ENCODE results near the gene KRT73.

The KRT73 gene

GRCh38 chr12:52645120-52645761, 26.9 kb upstream of the KRT73 start:
- DNase-seq: no peak

DNA sequence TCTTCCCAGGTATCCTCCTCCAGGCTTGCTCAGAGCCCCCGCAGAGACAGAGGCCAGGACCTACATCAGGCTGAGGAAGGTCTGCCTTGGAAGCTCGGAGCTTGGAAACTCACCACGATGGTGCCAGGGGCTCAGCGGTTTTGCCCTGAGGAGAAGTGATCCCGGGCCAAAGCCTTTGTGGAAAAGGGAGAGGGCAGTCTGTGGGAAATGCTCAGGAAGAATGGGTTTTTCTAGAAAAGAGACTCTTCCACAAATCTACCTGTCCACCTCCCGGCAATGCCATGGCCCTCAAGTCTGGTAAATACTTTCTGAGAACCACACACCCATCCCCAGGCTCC, 25.7 kb upstream of the KRT73 start:
- no peak for DNase-seq

GRCh38 chr12:52643233-52644077, 25.1 kb upstream of the KRT73 start:
- DNase-seq: no peak

- DNase-seq: no peak
Observed at GRCh38 chr12:52641468-52641867, 23.1 kb upstream of the KRT73 start.

- DNase-seq: no peak
Observed at GRCh38 chr12:52637299-52637698, 18.9 kb upstream of the KRT73 start.

DNA sequence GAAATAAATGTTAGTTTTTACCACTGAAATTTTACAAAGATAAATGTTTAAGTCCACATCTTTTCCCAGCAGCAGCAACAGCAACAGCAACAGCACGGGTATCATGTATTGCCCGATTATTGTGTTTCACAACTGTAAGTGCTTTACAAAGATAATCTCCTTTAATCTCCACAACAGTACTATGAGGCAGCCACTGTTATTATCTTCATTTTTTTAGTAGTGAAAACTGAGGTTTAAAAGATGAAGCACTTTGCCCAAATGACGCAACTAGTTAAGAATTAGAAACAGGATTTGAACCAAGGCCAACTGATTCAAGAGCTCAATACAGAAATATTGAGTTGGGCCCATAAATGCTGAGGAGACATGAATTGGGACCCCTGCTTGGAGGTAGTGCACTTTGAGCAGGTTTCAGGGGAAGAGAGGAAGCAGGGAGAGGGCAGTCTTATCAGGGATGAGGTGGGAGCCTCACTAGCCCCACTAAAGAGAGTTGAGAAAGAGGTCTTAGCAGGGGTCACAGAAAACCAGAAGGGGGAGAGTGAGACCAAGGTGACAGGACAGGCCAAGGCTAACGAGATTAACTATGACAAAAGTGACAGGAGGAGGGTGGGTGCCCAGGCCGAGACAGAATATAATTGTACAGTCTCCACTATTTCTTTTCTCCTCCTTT, 18.4 kb upstream of the KRT73 start:
- DNase-seq: no peak

DNA sequence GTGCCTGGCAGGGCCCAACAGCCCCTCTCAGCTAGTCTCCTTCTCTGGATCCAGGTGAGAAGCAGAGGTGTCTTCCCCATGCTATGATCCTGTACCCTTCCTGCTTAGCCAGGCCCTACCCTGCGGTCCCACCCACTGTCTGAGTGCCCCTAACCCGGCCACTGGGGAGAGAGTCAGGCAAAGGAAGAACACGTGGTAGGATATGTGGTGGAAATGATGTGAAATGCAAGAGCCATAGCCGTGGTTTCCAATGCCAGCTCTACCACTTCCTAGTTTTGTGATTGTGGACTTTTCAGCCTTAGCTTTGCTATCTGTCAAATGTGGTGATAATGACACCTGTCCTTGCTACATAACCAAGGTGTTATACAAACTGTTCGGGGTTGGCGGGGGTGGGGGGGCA, 17.8 kb upstream of the KRT73 start:
- no peak for DNase-seq

DNA sequence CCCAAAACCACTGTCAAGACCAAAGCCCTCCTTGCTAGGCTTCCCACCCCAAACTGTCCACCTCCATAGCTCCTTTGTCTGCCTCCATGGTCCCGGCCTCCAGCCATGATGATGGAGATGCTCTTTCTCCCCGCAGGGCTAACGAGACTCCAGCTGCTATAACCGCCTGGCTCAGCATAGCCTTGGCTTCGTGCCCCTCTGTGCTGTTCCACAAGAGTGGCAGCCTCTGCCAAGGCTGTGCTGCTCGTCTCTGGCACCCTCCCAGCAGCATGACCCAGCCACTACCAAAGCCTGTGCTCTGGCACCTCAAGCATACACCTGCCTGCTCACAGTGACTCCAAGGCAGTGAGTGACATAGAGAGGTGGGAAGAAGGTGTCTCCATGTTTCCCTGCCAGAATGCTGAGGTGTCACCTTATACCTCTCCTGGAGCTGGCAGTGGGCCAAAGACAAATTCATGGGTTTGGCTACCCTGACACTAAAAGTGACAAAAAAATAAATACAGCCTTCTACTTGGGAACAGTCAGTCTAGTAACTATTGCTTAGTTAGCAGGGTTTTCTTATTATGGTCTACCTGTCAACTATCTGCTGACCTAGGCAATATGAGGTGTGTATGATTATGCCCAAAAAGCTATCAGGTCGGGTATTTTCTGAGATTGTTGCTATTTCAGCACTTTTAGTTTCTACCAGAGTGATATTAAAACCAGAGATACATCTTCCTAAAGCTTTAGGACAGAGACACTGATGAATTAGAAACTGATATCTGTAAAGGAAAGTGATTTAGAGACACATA, 16.1 kb upstream of the KRT73 start:
- no peak for DNase-seq

DNA sequence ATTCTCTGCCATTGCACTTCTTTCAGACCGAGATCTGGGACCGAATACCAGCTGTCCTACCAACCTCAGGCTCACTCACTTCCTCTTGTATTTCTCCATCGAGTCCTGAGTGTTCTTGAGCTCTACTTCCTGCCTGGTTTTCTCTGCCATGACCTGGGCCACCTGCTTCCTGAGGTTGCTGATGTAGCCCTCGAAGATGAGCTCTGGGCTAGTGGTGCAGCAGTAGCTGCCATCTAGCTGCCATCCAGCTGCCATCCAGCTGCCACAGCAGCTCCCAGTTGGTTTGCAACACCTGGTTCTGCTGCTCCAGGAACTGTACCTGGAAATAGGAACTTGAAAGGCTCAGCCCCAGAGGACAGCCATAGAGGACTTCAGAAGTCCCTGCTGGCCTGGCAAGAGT, 15.0 kb upstream of the KRT73 start:
- DNase-seq: no peak

DNA sequence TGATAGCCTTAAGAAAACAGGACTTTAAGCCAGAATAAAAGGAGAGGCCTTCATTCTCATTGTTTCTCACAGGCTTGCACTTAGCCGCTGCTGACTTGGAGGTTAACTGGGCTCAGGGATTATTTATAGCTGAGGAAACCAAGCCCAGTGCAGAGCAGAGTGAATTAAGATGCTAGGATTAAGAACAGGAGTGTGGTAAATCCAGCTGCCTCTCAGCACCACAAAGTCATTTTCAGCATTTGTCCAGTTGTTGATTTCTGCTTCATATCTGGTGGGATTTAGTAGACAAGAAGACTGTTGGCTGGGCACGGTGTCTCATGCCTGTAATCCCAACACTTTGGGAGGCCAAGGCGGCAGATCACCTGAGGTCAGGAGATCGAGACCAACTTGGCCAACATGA, 14.3 kb upstream of the KRT73 start:
- DNase-seq: no peak

DNA sequence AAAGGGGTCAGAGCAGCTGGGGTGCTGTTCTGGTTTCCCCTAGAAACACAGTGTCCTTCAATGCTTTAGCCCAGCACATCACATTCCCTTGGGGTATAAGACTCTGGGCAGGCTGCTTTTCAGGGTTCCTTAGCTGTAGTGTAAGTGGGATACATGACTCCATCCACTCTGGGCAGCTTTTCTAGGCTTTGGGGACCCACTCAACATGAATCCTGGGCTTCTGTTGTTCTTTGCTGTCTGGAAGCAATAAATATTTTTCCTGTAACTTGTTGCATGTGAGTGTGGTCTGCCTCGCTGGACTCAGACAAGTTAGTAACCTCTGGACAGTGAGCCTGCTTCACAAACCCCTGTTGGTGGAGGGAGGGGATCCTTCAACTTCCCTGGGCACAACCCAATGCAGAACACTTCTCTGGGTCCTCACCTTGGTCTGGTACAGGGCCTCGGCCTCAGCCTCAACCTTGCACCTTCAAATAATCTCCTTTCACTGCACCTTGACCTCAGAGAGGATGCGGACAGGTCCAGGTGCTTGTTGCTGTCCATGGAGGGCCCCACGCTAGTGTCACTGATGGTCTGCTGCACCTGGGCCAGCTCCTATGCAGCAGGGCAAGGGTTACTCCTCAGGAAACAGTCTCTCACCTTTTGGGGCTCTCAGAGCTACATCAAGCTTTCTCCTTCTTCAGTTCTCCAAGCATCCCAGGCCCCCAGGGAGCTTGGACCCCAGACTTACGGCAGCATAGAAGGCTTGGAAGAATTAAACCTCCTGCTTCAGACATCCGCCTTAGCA, 13.5 kb upstream of the KRT73 start:
- no peak for DNase-seq

DNA sequence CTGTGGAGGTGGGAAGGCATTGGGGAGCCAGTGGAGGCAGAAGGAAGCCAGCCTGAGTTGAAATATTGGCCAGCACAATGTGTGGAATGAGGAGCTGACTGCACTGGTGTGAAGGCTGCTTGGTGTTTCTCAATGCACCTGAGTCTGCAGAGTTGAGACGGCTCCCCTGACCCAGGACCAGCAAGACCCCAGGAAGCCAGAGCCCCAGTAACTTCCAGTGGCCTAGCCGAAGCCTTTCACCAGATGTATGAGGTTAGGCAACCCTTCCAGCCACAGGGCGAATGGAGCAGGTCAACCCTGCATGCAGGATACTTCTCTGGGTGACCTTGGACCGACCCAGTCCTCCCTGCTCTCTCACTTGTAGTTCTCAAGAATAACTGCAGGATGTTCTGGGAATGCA, 12.9 kb upstream of the KRT73 start:
- DNase-seq: no peak

DNA sequence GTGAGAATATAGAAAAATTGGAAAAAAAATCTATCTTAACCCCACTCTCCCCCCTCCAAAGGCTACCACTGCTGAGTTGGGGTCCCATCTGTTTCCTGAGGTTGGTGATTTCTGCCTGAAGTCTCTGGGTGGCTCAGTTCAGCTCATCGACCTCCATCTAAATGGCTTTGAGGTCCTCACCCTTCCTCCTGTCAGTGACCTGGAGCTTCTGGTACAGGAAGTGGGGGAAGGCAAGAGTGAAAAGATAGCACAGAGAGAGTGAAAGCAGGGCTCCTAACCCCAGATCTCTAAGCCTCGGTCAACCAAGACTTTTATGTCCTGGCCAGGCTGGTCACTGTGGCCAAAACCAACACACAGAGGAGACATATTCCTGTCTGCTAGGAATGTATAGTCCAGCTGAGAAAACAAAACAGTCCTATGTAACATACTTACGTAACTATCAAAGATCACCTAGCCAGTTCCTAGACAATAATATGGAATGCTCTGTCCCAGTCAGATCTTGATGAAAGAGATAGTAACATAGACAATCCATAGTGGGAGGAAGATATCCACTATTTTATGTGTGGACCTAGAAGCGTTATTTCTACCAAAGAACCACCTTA, 12.3 kb upstream of the KRT73 start:
- no peak for DNase-seq

DNA sequence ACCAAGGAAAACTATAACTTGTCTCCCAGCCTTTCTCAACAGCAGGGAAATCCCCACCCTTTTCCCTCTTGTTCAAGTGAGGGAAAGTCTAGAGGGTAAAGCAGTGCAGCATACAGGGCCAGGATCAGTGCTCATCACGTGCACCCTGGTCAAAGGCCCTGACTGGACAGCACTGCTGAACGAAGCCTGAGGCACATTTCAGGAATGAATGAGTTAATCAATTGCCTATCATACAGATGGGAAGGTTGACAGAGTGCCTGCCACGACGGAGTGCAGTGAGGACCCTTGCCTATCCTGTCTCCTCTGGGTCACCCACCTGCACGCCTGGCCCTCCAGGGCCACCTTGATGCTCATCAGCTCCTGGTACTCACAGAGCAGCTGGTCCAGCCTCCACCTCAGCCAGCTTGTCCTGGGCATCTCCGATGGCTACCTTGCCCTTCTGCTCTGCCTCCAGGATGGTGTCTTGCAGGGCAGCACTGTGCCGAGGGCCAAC, 11.7 kb upstream of the KRT73 start:
- no peak for DNase-seq

DNA sequence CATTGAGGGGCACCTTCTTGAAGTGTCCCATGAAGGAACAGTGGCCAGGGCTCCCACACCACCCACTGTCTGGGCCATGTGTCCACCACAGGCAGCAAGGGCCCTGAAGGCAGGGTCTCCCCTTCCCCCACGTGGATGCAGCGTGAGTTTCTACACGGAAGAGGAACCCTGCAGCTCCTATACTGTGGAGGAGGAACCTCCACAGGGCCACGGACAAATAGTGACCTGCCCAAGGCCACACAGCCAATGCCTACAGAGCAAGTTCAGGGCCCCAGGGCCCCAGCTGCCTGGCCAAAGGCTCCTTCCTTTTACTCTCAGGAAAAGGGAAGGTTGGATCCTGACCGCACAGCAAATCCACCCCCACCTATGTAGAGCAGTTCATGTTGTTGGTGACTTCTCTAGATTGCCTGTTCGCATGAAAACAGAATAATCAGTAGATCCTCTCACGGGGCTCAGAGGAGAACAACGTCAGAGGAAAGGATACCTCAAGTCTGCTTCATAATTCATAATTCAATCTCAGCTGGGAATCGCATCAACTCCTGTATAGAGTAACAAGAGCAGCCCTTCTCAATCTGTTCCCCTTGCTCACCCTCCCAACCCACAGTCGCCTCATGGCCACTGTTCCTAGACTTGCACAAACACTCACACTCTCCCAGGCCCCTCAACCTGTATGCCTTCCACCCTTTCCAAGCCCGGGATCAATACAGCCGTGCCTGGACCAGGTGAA, 11.1 kb upstream of the KRT73 start:
- DNase-seq: no peak

- DNase-seq: no peak
Observed at GRCh38 chr12:52628841-52629240, 10.5 kb upstream of the KRT73 start.

DNA sequence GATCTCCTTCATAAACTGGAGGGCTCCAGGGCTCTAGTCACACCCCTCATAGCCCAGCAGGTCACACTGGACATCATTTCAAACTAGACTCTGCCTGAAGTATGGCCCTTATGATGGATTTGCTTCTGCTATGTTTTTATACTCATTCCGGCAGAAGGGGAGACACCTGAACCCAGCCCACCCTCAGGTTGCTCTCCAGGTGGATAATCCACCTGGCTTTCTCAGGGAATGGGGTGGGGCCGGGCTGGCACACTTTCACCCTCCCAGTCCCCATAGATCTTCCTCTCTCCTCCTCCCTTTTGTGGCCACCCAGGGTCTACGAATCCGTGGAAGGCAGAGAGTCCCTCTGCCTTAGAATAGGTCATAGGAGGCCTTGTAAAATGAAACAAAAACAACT, 9.8 kb upstream of the KRT73 start:
- DNase-seq: no peak

GRCh38 chr12:52627395-52628110, 9.2 kb upstream of the KRT73 start:
- DNase-seq: no peak

DNA sequence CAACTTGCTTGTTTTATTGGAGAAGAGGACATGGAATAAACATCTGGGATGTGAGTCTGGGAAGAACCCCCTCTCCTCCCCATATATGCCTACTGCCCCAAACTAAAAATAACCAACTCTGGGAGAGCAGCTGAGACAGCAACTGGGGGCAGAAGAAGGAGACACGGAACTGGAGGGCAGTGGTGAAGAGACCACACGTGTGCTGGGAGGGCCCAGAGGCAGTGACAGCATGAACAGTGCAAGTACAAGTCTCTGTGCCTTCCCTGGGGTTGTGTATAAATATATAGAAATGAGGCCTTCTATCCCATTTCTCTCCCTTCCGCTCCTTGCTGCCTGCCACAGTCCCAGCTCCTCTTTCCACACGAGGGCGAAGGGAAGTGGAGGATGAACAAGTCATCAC, 4.0 kb upstream of the KRT73 start:
- DNase-seq: no peak

DNA sequence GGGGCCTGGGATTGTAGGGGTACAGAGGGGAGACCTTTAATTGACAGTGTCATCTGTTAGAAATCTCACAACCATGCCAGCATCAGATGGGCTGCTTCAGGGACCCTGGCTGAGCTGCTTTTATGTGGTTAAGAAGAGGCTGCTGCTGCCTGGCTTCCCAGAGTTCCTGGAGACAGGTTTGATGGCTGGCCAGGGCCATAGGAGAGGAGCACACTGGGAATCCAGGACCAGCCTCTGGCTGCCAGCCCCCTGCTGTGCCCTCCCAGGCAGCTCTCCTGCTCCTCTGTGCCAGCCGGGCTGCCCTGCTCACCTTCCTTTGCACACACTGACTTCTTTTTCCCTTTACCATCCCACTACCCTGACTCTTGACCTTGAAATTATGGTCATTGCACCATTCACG, 507 bp upstream of the KRT73 start:
- no peak for DNase-seq

DNA sequence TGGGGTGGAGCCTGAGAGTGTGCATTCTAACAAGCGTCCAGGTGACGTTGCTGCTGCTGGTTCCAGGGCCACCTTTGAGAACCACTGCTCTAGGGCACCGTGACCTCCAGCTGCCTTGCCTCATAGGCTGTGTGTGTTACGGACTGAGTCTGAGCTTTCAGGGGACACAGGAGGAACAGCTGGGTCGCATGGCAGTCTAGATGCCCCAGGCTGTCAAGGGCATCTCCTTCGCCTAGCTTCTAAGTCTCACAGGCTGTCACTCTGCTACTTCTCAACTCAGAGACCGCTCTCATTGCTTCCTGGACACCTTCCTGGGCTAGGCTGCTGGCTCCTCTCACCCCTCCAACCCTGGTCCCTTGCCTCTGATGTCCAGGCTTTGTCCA, 965 bp downstream of the KRT73 start:
- no peak for DNase-seq
